SK-N-SH treated with all-trans-retinoic acid at 6 μM for 48 hours (cell line): ENCODE measurements around the gene NEK4.

Experiments used
- ATAC-seq: fragments of 200-7000 bp; cut with Tn5 transposase; 3 replicates; pipeline ENCODE4 v1.9.1; 2020; ENCODE audit warnings: mild to moderate bottlenecking, moderate library complexity
- ARNTL ChIP-seq: fragments of 450-650 bp; formaldehyde crosslinking; IDR thresholded peaks from 2 replicates; pipeline ENCODE4 v1.5.0; 2020; ENCODE audit warnings: low read depth, mild to moderate bottlenecking, moderate library complexity, borderline replicate concordance
- BACH2 ChIP-seq: fragments of 250-450 bp; sonication (Bioruptor Pico); IDR thresholded peaks from 2 replicates; pipeline ENCODE4 v1.9.0; 2021; ENCODE audit warnings: mild to moderate bottlenecking, borderline replicate concordance
- CREB5 ChIP-seq: fragments of 250-450 bp; sonication (Bioruptor Pico); IDR thresholded peaks from 2 replicates; pipeline ENCODE4 v1.5.1; 2020; ENCODE audit warnings: low read depth, mild to moderate bottlenecking, moderate library complexity
- CSDC2 ChIP-seq: fragments of 250-450 bp; sonication (Bioruptor Pico); IDR thresholded peaks from 2 replicates; pipeline ENCODE4 v1.5.0; 2020; ENCODE audit warnings: mild to moderate bottlenecking, moderate library complexity
- CSRNP3 ChIP-seq: fragments of 250-450 bp; sonication (Bioruptor Pico); IDR thresholded peaks from 2 replicates; pipeline ENCODE4 v1.5.1; 2021; ENCODE audit warnings: mild to moderate bottlenecking, moderate library complexity
- ESRRG ChIP-seq: fragments of 250-450 bp; sonication (Bioruptor Pico); IDR thresholded peaks from 2 replicates; pipeline ENCODE4 v1.6.1; 2021; ENCODE audit warnings: mild to moderate bottlenecking
- ISL1 ChIP-seq: fragments of 250-450 bp; sonication (Bioruptor Pico); IDR thresholded peaks from 2 replicates; pipeline ENCODE4 v2.1.2; 2022; ENCODE audit warnings: mild to moderate bottlenecking, moderate library complexity
- OSR1 ChIP-seq: fragments of 250-450 bp; sonication (Bioruptor Pico); IDR thresholded peaks from 2 replicates; pipeline ENCODE4 v1.8.0; 2022; ENCODE audit warnings: moderate library complexity, mild to moderate bottlenecking, inconsistent platforms
- PATZ1 ChIP-seq: fragments of 250-450 bp; sonication (Bioruptor Pico); IDR thresholded peaks from 2 replicates; pipeline ENCODE4 v1.8.0; 2020; ENCODE audit warnings: mild to moderate bottlenecking, moderate library complexity, borderline replicate concordance
- POU6F1 ChIP-seq: fragments of 250-450 bp; sonication (Bioruptor Pico); IDR thresholded peaks from 2 replicates; pipeline ENCODE4 v1.8.0; 2021; ENCODE audit warnings: low read depth, mild to moderate bottlenecking, moderate library complexity, borderline replicate concordance
- PPARA ChIP-seq: fragments of 250-450 bp; sonication (Bioruptor Pico); IDR thresholded peaks from 2 replicates; pipeline ENCODE4 v1.5.0; 2020; ENCODE audit warnings: mild to moderate bottlenecking, borderline replicate concordance
- RARB ChIP-seq: fragments of 250-450 bp; sonication (Bioruptor Pico); IDR thresholded peaks from 2 replicates; pipeline ENCODE4 v1.8.0; 2021; ENCODE audit warnings: mild to moderate bottlenecking, moderate library complexity
- TCF4 ChIP-seq: fragments of 250-450 bp; sonication (Bioruptor Pico); IDR thresholded peaks from 2 replicates; pipeline ENCODE4 v1.8.0; 2021; ENCODE audit warnings: mild to moderate bottlenecking, moderate library complexity, borderline replicate concordance
- TOX ChIP-seq: fragments of 250-450 bp; sonication (Bioruptor Pico); IDR thresholded peaks from 2 replicates; pipeline ENCODE4 v1.8.0; 2021; ENCODE audit warnings: mild to moderate bottlenecking, moderate library complexity, borderline replicate concordance
- TSHZ2 ChIP-seq: fragments of 250-450 bp; sonication (Bioruptor Pico); IDR thresholded peaks from 2 replicates; pipeline ENCODE4 v1.5.0; 2020; ENCODE audit warnings: mild to moderate bottlenecking, moderate library complexity
- ZFP3 ChIP-seq: fragments of 250-450 bp; sonication (Bioruptor Pico); IDR thresholded peaks from 2 replicates; pipeline ENCODE4 v1.5.0; 2020; ENCODE audit warnings: mild to moderate bottlenecking, moderate library complexity
- ZFP30 ChIP-seq: fragments of 450-650 bp; formaldehyde crosslinking; IDR thresholded peaks from 2 replicates; pipeline ENCODE4 v1.5.0; 2022; ENCODE audit warnings: mild to moderate bottlenecking, moderate library complexity
- ZNF565 ChIP-seq: fragments of 450-650 bp; formaldehyde crosslinking; conservative IDR thresholded peaks from 2 replicates; pipeline ENCODE4 v1.5.0; 2020; ENCODE audit warnings: low read depth, mild to moderate bottlenecking, moderate library complexity
- ZNF8 ChIP-seq: fragments of 450-650 bp; formaldehyde crosslinking; IDR thresholded peaks from 2 replicates; pipeline ENCODE4 v1.5.0; 2020; ENCODE audit warnings: mild to moderate bottlenecking, moderate library complexity

NEK4 gene

GRCh38 chr3:52779837-52780585 lies 9.3 kb upstream of the NEK4 start (continued):
- TF ChIP-seq TSHZ2 (CRISPR knock-in tag) (no peak), OSR1 (CRISPR knock-in tag) (no peak), ISL1 (no peak), ARNTL (CRISPR knock-in tag) (no peak), CSRNP3 (CRISPR knock-in tag) (no peak), ZFP30 (no peak), CREB5 (CRISPR knock-in tag) (no peak)

- TF ChIP-seq TOX (no peak), ZNF565 (CRISPR knock-in tag) (no peak), PATZ1 (CRISPR knock-in tag) (no peak), CSDC2 (no peak), OSR1 (CRISPR knock-in tag) (no peak), TSHZ2 (CRISPR knock-in tag) (no peak), RARB (CRISPR knock-in tag) (no peak), CSRNP3 (CRISPR knock-in tag) (no peak), BACH2 (CRISPR knock-in tag) (no peak), ZFP3 (CRISPR knock-in tag) (no peak), ESRRG (CRISPR knock-in tag) (no peak), ZNF8 (CRISPR knock-in tag) (no peak), PPARA (CRISPR knock-in tag) (no peak), ZFP30 (no peak), POU6F1 (CRISPR knock-in tag) (no peak), ISL1 (no peak), TCF4 (CRISPR knock-in tag) (no peak)
- ATAC-seq: no peak
These were observed 8.5 kb upstream of the NEK4 start for GRCh38 chr3:52779011-52779836.
